ENCODE data around the gene CFAP221. TPM values are rescaled to one million over a fixed set of nuclear protein-coding genes. Genes with fewer than 3 reads are reported as not detected.

Gene CFAP221
- total RNA-seq, 4 donors from 2014 or later = 0.25 to 8.6 (median 0.66) TPM; not detected in 1

DNA sequence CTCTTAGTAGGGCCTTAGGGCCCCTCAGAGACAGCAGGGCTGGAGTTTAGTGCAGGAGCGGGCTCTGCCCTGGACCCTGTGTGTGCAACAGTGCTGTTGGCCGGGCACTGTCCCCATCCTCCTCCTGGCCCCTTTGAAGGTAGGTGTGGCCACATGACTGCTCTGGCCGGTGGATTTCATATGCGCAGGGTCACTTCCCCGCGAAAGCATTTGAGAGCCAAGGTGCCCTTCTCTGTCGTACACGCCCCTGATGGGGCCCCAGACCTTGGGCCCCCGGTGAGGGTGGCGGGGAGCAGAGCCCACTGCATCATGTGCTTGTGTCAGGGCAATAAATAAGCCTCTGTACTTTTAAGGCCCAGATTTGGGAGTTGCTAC is 150.2 kb downstream of the CFAP221 start:
- no peak for ATAC-seq
- peaks cover 0 to 15% (median 0%) of the 10 kb centered on the region in 3 donors for H3K4me1 ChIP-seq
- no peak overlapping the region for H3K27ac ChIP-seq
- peaks cover 2% of the 10 kb centered on the region for H3K27me3 ChIP-seq
- 20% methylated on average over 1 of the region's 10 CpGs; no CpG with 5 or more reads in 1 of the 2 donors for WGBS, 2 donors (ENCODE audit: low coverage in 1 of 2)
- H3K36me3 ChIP-seq = peaks cover 0 to 9% of the 10 kb centered on the region in 2 donors
- H3K4me3 ChIP-seq = no peak overlapping the region
- no peaks in the 10 kb centered on the region for H3K9me3 ChIP-seq
- no peak for TF ChIP-seq POLR2AphosphoS5 (IDR thresholded peaks at IDR 0.05)
- TF ChIP-seq EP300 (IDR thresholded peaks at IDR 0.05) = no peak
- no peak for TF ChIP-seq POLR2A (IDR thresholded peaks at IDR 0.05)
- TF ChIP-seq, protein P1, sequence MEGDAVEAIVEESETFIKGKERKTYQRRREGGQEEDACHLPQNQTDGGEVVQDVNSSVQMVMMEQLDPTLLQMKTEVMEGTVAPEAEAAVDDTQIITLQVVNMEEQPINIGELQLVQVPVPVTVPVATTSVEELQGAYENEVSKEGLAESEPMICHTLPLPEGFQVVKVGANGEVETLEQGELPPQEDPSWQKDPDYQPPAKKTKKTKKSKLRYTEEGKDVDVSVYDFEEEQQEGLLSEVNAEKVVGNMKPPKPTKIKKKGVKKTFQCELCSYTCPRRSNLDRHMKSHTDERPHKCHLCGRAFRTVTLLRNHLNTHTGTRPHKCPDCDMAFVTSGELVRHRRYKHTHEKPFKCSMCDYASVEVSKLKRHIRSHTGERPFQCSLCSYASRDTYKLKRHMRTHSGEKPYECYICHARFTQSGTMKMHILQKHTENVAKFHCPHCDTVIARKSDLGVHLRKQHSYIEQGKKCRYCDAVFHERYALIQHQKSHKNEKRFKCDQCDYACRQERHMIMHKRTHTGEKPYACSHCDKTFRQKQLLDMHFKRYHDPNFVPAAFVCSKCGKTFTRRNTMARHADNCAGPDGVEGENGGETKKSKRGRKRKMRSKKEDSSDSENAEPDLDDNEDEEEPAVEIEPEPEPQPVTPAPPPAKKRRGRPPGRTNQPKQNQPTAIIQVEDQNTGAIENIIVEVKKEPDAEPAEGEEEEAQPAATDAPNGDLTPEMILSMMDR (IDR thresholded peaks at IDR 0.05) = no peak

DNA sequence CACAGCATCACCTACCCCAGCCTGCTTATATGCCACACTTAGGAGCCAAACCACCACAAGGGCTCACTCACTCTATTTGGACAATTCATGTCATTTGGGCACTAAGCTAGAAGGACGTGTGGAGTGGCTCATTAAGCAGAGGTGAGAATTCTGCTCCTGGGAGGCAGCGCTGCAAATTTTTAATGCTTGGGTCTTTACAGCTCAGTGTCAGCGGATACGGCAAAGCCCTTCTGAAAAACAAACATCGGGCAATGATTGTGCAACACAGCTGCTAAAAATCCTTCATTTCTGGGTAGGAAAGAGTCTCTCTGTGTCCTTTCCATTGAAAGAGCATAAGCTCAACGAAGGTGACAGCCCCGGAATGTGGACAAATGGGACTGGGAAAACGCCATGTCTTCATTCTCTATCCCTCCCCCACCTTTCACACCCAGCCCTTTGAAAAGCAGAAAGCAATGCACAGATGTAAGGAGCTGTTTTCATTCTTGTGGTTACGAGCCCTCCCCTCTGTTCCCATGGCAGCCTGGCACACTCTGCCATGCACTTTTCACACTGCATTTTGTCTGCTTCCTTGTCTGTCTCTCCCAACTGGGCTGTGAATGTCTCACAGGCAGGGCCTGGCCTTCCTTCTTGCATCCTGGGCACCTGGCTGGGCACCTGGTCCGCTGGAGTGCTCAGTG is 150.7 kb downstream of the CFAP221 start:
- no peak overlapping the region for H3K27ac ChIP-seq
- no peak for TF ChIP-seq EP300 (IDR thresholded peaks at IDR 0.05)
- TF ChIP-seq, protein P1 (IDR thresholded peaks at IDR 0.05) = no peak
- TF ChIP-seq POLR2A (IDR thresholded peaks at IDR 0.05) = no peak
- peaks cover 0 to 5% of the 10 kb centered on the region in 2 donors for H3K36me3 ChIP-seq
- peaks cover 0 to 15% (median 0%) of the 10 kb centered on the region in 3 donors for H3K4me1 ChIP-seq
- H3K27me3 ChIP-seq = peaks cover 4% of the 10 kb centered on the region
- no peak for ATAC-seq
- H3K4me3 ChIP-seq = no peak overlapping the region
- no peaks in the 10 kb centered on the region for H3K9me3 ChIP-seq
- 20 to 37% methylated on average over 2 to 8 of the region's 10 CpGs for WGBS, 2 donors (ENCODE audit: low coverage in 1 of 2)

DNA sequence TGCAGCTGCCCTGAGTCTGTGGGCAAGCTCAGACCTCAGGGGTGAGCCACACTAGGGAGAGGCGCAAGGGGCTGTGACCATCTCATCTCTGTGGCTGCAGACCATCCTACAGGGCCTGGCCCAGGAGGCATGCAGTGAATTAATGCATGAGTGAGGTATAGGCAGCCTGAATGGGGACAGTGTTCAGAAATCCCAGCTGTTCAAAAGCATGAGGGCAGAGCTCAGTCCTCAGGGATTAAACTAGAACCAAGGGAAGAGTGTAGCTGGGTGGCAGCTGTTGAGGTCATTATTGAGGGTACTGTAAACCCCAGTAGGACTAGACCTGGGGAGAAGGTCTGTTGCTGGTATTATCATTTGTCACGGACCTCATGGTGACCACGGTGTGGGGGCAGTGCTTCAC is 151.8 kb downstream of the CFAP221 start:
- Histone ChIP-seq H3K27ac (no peak overlapping the region), H3K36me3 (no peaks in the 10 kb centered on the region), H3K9me3 (no peaks in the 10 kb centered on the region), H3K4me3 (no peak overlapping the region), H3K27me3 (peaks cover 4% of the 10 kb centered on the region), H3K4me1 (peaks cover 0 to 15% (median 0%) of the 10 kb centered on the region in 3 donors)
- TF ChIP-seq, protein P1 (IDR thresholded peaks at IDR 0.05) = no peak
- TF ChIP-seq POLR2AphosphoS5 (IDR thresholded peaks at IDR 0.05) (no peak), POLR2A (IDR thresholded peaks at IDR 0.05) (no peak), EP300 (IDR thresholded peaks at IDR 0.05) (no peak)
- WGBS, 2 donors (ENCODE audit: low coverage in 1 of 2) = 100% methylated on average over 2 of the region's 3 CpGs
- no peak for ATAC-seq

DNA sequence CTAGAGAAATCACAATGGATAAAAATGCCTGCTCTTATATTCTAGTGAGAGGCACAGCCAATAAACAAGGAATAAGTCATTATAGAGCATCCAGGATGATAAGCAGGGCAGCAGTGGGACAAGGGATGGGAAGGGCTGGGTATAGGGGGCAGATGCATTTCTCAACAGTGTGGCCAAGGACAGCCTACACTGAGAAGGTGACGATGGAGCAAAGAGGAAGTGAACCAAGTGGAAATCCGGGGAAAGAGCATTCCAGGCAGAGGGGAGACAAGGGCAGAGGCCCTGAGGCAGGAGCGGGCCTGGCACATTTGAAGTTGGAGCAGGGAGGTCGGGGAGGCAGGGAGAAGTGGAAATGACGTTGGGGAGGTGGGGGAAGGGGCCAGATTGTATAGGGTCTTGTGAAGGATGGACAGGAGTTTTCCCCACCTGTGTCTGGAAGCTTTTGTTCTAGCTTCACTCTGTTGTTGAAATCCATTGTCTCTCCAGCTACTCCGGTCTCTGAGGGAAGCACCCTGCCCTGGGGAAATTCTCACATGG is 152.3 kb downstream of the CFAP221 start:
- no peaks in the 10 kb centered on the region for H3K9me3 ChIP-seq
- no peaks in the 10 kb centered on the region for H3K36me3 ChIP-seq
- H3K4me3 ChIP-seq = no peak overlapping the region
- H3K27ac ChIP-seq = no peak overlapping the region
- no peak for ATAC-seq
- peaks cover 0 to 15% (median 0%) of the 10 kb centered on the region in 3 donors for H3K4me1 ChIP-seq
- WGBS, 2 donors (ENCODE audit: low coverage in 1 of 2) = 65 to 83% methylated on average over 2 to 4 of the region's 6 CpGs
- TF ChIP-seq EP300 (IDR thresholded peaks at IDR 0.05) (no peak), POLR2A (IDR thresholded peaks at IDR 0.05) (no peak)
- TF ChIP-seq, protein P1 (IDR thresholded peaks at IDR 0.05) = no peak
- H3K27me3 ChIP-seq = peaks cover 4% of the 10 kb centered on the region

Data from gastroesophageal sphincter (tissue), 4 donors.